ENCODE results near the gene FLNB.

Gene FLNB

DNA sequence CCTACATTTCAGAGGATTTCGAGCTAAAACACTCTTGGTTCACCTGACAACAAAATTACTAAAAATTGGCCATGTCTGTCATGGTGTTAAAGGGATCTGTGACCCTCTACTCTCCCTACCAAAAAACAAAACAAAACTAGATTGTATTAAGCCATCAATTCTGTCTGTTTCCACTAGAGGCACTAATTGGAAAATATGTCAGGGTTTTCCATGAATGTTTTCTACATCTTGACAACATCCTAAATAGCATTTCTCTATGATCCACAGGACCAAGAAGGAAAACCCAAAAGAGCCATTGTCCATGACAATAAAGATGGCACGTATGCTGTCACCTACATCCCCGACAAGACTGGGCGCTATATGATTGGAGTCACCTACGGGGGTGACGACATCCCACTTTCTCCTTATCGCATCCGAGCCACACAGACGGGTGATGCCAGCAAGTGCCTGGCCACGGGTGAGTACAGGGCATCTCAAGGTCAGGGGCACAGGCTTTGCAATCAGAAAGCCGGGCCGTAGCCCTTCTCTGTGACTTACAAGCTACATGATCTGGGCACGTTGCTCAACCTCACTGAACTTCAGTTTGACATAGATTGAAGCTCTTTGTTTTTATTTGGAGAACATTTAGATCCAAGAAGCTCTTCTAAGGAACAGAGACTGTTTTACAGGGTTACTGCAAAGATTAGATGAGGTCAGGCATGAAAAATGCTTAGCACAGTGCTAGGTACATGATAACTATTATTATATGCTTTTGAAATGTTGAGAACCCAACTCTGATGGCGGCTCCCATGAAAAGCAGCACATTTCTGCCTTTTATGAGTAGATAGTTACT, 127.7 kb downstream of the FLNB start:
- DNase-seq (ENCODE audit: low read depth in 2 of 2): no peak

DNA sequence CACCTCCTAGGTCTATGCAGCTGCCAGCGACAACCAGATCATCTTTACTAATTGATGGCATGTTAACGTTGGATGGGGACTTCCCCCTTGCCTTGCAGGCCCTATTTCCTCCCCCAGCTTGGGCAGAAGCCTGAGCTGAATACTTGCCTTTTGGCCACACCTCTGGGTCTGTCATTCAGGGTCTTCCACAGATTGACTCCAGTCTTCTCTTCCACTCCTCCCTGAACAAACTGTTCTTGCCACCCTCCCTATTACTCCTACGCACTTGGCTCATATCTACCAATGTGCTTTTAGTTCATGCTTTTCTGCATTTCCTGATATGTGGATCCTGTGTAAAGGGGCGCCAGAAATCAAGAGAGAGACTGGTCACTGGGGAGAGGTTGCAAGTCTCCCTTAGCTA, 129.1 kb downstream of the FLNB start:
- no peak for DNase-seq (ENCODE audit: low read depth in 2 of 2)

DNA sequence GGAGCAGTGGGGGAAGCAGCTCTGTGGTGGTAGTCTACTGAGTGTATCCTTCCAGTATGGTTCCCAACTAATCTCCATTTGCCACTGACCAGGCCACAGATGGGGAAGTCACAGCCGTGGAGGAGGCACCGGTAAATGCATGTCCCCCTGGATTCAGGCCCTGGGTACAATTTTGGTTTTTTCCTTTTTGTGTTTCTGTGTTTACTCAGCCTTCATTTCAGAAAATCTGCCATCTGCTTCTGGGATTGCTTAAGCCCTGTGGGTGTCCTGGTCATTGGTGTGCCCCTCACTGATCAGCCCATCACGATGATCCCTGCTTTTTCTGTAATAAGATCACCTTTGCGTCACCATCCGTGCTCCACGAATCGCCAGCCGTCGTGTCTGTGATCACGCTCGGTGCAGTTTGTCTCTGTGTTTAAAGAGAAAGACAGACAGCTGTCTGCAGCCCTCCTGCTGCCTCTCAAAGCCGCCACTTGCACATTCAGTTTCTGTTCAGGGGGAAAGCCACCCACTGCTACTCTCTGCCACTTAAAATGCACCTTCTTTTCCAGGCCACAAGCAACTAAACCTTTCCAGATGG, 133.6 kb downstream of the FLNB start:
- DNase-seq (ENCODE audit: low read depth in 2 of 2): no peak

DNA sequence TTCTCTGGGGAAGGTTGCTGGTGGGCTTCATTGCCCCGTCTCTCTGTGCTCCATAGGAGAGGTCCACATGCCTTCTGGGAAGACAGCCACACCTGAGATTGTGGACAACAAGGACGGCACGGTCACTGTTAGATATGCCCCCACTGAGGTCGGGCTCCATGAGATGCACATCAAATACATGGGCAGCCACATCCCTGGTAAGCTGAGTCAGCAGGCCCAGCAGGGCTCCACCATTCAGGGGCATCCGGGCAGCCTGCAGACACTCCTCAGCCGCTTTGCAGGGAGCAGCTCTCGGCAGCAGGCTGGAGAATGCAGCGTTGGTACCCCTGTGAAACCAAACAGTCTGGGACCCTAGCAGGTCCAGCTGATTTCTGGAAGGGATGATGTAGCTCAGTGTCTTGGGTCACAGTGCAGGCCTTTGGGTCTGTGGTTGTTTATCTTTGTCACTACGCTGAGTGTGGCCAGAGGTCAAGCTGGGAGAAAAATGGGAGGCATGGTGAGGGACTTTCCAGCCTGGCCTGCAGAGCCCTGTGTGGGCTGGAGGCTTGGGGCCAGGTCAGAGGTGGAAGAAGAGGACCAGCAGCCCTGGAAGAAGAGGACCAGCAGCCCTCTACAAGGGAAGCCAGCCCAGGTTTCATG, 135.3 kb downstream of the FLNB start:
- no peak for DNase-seq (ENCODE audit: low read depth in 2 of 2)

DNA sequence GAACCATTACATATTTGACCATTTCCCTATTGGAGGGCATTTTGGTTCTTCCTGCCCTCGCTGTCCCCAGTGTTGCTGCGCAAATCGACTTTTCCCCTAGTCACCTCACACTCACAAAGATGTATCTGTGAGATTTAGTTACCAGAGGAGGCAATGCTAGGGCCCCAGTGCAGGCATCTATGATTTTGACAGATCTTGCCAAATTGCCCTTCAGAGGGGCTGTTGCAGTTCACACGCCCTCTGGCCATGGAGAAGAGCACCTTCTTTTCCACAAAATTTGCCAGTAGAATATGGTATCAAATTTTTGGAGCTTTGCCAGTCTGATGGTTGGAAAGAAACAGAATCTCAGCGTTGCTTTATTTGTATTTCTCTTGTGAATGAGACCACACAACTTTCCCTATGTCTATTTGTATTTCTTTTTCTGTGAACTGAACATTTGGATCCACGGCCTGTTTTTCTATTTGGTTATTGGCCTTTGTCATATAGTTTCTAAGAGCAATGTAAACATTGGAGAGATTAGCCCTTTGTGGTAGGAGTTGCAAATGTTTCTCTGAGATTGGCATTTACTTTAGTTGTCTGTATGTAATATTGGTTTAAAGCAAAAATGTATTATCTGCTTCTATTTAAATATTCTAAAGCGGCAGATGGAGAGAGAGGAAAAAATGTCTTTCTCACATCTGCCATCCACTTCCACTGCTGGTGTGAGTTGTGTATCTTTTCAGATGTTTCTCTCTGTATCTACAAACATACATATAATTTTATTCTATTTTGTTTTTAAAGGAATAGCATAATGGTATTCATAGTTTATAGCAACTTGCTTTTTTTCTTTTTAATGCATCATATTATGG, 136.5 kb downstream of the FLNB start:
- no peak for DNase-seq (ENCODE audit: low read depth in 2 of 2)

DNA sequence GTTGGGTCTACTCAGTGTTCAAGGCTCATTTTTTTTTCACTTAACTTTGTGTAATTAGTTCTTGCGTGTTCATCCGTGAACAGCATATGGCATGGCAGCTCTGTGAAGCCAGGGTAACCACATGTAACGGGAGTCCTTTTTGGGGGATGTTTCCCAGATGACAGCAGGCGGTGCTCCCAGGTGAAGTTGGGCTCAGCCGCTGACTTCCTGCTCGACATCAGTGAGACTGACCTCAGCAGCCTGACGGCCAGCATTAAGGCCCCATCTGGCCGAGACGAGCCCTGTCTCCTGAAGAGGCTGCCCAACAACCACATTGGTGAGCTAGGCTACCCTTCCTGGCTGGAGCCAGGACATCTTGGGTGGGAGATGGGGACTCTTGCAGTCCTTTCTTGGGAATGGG, 139.8 kb downstream of the FLNB start:
- no peak for DNase-seq (ENCODE audit: low read depth in 2 of 2)

DNA sequence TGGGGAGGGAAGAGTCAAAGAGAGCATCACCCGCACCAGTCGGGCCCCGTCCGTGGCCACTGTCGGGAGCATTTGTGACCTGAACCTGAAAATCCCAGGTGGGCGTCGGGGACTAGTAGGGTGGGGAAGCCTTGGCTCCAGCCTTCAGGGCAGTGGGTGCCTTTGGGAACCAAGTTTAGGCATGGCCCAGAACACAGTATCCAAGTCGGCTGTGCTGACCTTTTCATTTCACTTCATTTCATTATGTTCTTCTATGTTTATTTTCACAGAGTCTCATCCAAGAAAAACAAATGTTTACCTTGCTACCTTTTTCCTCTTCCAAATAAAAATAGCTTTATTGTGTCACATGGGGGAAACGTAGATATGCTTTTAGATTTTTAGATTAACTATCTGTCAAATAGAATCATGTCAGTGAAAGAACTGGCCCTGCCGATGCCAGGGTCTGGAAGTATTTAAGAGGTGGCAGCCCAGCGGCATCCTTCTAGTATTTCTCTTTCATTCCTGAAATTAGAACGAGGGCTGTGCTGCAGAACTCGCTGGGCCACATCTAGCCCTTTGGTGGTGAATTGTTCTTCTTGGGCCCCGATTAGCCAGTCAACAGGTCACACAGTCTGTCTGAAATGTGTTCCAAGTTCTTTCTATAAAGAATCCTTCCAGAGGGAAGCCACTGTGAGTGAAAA, 142.0 kb downstream of the FLNB start:
- DNase-seq (ENCODE audit: low read depth in 2 of 2): no peak

DNA sequence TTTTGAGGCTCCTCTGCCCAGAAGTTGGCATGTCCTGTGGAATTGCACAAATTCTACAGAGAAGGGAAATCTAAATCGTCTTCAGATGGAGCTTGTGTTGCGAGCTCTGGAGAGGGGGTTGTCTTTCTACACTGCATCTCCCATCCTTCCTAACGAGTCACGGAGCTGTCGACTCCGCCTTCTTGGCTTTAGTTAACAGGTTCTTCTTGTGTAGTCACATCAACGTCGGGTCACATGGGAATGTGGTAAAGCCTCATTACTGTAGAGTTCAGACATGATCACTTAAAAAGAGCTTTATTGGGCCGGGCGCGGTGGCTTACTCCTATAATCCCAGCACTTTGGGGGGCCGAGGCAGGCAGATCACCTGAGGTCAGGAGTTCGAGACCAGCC, 142.6 kb downstream of the FLNB start:
- no peak for DNase-seq (ENCODE audit: low read depth in 2 of 2)

DNA sequence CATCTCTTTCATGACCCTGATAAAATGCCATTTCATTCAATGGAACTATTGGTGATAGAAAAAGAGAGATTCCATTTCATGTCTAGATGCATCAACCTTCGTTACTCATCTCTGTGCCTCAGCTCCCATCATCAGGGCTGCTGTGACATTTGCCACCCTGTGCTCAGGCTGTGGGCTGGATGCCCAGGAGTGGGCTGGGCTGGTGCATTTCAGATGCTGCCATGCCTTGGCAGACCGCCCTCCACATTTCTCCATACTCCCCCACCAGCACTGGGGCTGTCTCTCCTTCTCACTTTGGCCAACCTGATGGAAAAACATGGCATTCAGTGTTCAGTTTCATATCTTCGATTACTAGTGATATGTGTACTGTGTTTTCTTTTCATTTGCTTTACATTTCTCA, 143.4 kb downstream of the FLNB start:
- DNase-seq (ENCODE audit: low read depth in 2 of 2): no peak

DNA sequence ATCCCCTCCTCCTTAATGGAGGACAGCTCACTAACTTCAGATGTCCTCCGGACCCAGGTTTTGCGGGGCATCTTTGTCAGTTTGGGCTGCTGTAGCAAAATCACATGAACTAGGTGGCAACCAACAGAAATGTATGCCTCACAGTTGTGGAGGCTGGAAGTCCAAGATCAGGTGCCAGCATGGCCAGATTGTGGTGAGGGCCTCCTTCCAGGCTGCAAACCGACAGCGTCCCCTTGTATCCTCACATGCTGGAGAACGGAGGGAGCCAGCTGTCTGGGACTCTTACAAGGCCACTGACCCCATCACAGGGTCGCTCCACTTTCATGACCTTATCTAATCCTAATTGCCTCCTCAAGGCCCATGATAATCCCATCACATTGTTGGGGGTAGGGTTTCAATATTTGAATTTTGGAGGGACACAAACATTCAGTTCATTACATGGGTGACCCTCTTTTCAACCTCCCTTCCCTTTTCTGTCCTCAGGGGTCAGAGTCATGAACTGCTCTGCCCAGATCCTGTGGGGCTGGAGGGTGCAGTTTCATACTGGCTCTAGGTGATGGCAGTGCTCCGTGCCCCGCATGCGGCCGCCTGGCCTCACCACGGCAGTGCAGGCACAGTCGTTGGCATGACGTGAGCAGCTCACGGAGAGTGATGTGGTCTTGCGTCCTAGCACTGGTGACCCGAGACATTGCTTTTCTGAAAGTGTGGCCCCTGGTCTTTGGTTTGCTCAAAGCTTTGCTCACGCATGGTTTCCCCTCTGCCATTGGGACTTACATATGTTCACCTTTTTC, 144.2 kb downstream of the FLNB start:
- no peak for DNase-seq (ENCODE audit: low read depth in 2 of 2)

DNA sequence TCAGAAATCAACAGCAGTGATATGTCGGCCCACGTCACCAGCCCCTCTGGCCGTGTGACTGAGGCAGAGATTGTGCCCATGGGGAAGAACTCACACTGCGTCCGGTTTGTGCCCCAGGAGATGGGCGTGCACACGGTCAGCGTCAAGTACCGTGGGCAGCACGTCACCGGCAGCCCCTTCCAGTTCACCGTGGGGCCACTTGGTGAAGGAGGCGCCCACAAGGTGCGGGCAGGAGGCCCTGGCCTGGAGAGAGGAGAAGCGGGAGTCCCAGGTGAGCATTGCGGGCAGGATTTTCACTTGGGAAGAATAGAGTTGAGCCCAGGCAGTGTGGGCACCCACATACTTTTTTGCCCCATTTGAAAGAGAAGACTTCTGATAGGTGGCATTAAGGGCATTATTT, 145.1 kb downstream of the FLNB start:
- no peak for DNase-seq (ENCODE audit: low read depth in 2 of 2)

DNA sequence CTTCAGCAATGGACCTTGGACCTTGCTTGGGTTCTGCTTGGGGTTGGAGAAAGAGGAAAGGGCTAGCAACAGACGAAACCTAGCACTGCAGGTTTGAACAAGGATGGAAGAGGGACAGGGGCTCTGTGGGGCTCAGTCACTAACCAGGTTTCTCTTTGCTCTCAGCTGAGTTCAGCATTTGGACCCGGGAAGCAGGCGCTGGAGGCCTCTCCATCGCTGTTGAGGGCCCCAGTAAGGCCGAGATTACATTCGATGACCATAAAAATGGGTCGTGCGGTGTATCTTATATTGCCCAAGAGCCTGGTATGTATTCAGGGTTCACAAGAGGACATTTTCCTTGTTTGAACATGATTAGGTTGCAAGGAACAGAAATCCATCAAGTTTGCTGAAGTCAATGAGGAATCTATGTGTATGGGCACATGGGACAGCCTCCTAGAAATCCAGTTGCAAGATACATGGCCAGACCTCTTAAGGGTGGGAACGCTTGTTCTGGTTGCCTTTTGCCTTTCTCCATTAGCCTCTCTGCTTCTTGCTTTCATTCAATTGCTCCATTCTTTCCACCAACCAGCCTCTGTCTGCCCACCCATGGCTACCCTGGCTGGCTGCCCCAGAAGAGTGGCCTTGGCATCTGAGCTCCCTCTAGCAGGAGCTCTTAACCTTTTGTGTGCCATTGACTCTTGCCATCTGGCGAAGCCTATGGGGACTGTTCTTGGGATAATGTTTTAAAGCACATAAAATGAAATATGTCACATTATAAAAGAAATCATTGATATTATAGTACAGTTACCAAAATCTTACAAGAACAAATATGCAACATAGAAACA, 146.6 kb downstream of the FLNB start:
- DNase-seq (ENCODE audit: low read depth in 2 of 2): no peak

DNA sequence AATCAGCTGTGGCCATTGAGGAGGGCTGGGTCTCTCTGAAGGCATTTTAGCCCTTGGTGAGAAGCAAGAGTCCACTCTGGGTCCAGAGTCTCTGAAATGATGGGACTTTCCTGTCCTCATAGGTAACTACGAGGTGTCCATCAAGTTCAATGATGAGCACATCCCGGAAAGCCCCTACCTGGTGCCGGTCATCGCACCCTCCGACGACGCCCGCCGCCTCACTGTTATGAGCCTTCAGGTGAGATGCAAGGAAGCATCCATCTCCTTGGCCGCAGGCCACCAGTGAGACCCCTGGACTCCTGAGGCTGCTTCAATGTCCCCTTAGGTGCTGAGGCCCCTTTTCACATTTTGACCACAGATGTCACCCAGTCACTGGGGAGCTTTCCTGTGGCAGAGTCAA, 147.6 kb downstream of the FLNB start:
- no peak for DNase-seq (ENCODE audit: low read depth in 2 of 2)

DNA sequence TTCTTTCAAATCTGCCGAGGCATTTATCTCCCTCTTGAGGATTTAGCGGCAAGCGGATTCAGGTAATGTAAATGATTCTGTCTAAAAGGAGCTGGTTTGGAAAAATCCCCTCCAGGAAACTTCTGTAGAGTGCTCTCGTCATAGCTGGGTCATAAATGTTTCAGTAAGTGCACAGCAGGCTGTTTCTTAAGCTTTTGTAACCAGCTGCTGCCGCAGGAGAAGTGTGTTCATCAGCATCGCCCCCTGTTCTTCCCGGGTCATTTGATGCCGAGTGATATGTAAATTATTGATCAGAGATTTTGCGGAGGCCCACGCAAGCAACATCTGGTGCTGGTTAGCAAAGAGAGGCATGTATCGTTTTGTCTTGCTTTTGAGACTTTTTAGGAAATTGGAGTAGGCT, 149.5 kb downstream of the FLNB start:
- DNase-seq (ENCODE audit: low read depth in 2 of 2): no peak

DNA sequence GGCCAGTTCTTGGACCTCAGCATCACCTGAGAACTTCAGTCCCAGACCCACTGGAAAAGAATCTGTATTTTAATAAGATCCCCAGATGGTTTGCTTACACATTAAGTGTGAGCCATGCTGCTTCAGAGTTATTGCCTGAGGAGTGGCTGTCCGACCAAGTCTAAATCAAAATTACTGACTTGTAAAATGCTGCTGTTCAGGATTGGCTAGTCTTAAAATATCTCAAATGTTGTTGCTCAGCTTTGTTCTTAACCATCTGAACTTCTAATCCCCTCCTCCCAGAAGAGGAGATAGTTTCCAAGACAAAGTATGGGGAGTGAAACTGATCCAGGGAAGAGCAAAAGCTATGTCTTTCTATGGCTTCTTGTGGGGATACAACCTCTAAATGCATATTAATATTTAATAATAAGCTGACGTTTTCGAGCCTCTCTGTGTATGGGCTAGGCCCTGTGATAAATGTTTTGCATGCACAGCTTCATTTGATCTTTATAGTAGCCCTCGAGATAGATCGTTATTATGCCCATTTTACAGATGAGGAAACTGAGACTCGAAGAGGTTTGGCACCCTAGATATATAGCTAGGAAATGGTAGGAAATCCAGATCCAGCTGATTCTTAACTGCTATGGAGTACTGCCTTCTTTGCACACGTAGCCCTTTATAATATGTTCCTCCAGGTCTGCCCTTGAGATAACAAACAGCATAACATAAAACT, 150.4 kb downstream of the FLNB start:
- DNase-seq (ENCODE audit: low read depth in 2 of 2): no peak

DNA sequence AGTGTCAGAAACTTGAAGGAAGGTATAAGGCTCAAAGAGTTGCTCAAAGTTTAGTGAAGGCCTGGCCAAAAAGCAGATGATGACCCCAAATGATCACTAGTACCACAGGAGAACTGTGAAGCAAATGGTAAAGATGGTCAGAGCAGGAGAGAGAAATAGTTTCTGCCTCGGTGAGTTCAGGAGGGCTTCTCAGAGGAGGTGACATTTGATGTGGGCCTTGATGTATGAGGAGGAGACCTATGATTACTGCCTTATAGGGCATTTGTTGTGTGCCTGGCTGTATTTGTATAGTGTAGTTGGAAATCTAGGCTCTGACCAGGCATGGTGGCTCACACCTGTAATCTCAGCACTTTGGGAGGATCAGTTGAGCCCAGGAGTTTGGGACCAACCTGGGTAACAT, 152.2 kb downstream of the FLNB start:
- no peak for DNase-seq (ENCODE audit: low read depth in 2 of 2)

DNA sequence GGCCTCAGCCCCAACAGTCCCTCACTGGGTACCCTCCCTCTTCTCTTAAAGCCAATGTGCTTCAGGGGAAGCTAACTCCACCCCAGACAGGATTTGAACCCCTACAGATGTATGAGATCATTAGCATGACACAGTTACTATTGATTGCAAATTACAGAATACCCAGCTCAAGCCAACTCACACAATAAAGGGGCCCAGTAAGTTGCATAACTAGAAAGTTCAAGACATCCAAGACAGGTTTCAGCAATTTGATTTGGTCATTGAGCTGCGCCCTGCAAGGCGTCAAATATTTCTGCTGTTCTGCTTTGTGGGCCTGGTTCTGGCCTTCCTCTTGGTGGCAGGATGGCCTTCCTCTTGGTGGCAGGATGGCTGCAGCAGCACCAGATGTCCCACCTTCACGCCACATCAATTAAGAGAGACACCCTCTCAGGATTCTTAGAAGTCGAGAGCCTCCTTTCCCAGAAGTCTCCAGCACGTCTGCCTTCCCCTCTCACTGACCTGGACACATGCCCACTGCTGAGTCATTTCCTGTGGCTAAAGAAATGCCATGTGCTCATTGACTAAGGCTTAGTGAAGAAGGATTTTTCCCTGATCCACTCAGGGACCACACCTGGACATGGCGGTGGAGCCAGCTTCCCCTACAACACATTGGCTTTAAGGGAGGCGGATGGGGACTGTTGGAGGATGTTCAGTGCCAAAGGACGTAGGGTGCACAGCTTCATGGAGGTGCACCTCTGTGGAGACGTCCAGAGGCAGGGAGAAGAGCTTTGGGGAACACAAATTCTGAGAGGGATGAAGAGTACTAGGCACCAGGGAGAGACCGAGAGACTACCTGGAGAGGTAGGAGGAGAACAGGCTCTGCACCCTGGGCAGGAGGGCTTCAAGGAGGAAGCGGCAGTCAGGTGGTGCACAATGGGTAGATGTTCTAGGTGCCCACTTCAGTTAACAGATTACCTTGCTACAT, 153.5 kb downstream of the FLNB start:
- no peak for DNase-seq (ENCODE audit: low read depth in 2 of 2)

DNA sequence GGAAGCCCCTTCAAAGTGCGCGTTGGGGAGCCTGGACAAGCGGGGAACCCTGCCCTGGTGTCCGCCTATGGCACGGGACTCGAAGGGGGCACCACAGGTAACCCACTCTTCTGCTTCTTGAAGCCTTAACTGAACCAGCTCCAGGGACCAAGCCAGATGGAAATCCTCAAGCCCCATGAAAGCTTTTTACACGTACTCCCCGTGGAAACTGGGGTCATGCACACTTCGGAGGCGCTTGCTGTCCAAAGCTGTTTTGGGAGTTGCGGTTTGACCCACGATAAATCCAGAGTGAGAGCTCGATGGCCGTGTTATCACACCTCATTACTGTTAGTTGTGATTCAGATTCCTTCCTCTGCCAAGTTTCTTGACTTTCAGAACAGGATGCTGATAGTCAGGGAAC, 155.0 kb downstream of the FLNB start:
- DNase-seq (ENCODE audit: low read depth in 2 of 2): no peak

Data from stimulated activated CD8-positive, alpha-beta memory T cell treated with anti-CD3 and anti-CD28 coated beads, Interleukin-7, amount 100 ng/mL, for 4 hours (primary cell).